ENCODE results near the gene ETF1. TPM values are rescaled to one million over a fixed set of nuclear protein-coding genes. Genes with fewer than 3 reads are reported as not detected.

Gene ETF1
- total RNA-seq, 2 donors from 2014 or later, result 106 to 109 TPM

DNA sequence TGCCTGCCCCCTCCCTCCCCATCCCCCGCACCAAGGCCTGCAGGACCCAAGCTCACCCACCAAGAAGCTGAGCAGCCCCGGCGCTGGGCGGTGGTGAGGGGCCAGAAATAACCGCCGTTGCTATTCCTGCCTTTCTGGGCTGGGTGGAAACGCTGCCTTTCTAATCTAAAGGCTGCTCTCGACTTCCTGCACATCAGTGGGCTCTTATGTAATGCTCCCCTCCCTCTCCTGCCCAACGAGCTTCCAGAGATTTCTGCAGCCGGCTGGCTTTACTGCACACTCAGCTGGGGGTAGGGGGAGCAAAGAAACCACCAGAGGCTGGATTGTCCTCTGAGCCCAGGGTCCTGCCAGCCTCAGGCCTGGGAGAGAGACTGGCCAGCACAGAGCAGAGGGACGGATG is 84.7 kb downstream of the ETF1 start:
- Histone ChIP-seq H3K27me3 (ENCODE audit: control insufficient read depth, insufficient read depth, low read length, poor library complexity, severe bottlenecking) (no peaks in the 10 kb centered on the region), H3K4me3 (ENCODE audit: low read length) (no peak overlapping the region), H3K27ac (ENCODE audit: low read depth, low read length) (no peak overlapping the region), H3K36me3 (ENCODE audit: control insufficient read depth, insufficient read depth, low read length) (no peaks in the 10 kb centered on the region), H3K9ac (ENCODE audit: extremely low read depth, low read length, poor library complexity, severe bottlenecking) (no peak overlapping the region), H3K9me3 (ENCODE audit: control insufficient read depth, low read length) (no peaks in the 10 kb centered on the region), H3K4me1 (ENCODE audit: control insufficient read depth, insufficient read depth, low read length) (no peaks in the 10 kb centered on the region)
- H3K27ac Mint-ChIP-seq, result no peak overlapping the region
- WGBS, 2 experiments (ENCODE audit: insufficient coverage in 1 of 2, insufficient read length in 1 of 2), result 88% methylated on average over 7 to 11 of the region's 11 CpGs
- H3K27me3 Mint-ChIP-seq (ENCODE audit: insufficient read depth), result peaks cover 6% of the 10 kb centered on the region
- H3K36me3 Mint-ChIP-seq (ENCODE audit: low read depth), result no peaks in the 10 kb centered on the region
- no peaks in the 10 kb centered on the region for H3K9me3 Mint-ChIP-seq
- H3K4me3 Mint-ChIP-seq, result no peak overlapping the region
- TF ChIP-seq, protein P1, sequence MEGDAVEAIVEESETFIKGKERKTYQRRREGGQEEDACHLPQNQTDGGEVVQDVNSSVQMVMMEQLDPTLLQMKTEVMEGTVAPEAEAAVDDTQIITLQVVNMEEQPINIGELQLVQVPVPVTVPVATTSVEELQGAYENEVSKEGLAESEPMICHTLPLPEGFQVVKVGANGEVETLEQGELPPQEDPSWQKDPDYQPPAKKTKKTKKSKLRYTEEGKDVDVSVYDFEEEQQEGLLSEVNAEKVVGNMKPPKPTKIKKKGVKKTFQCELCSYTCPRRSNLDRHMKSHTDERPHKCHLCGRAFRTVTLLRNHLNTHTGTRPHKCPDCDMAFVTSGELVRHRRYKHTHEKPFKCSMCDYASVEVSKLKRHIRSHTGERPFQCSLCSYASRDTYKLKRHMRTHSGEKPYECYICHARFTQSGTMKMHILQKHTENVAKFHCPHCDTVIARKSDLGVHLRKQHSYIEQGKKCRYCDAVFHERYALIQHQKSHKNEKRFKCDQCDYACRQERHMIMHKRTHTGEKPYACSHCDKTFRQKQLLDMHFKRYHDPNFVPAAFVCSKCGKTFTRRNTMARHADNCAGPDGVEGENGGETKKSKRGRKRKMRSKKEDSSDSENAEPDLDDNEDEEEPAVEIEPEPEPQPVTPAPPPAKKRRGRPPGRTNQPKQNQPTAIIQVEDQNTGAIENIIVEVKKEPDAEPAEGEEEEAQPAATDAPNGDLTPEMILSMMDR (conservative IDR thresholded peaks at IDR 0.05), result no peak
- no peak for DNase-seq
- peaks cover 18% of the 10 kb centered on the region for H3K4me1 Mint-ChIP-seq

DNA sequence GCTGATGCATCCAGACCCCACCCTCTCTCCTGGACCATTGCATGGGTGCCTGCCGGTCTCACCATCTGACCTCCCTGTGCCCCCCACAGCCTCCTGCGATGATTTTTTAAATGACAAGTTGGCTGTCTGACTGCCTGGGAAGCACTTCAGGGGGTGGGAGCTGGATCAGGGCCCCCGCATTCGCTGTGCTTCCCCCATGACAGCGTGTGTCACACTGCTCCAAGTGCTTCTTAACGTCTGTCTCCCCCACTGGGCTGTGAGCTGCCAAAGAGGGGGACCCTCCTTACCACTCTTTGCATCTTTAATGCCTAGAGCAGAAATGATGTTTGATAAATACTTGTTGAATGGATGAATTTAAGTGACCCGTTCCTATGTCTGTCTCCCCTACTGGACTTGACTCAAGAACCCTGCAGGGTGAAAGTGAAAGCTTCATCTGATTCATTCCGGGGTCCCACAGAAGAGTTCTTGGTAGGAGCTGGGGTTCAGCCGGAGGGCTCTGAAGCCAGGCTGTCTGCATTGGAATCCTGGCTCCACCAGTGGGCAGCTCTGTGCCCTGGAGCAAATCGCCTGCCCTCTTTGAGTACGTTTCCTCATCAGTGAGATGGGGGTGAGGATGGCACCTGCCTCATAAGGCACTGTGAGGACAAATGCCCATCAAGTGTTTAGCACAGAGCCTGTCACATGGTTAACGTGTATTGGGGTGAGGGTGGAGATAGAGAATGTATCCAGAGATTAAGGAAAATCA is 85.3 kb downstream of the ETF1 start:
- H3K9me3 ChIP-seq (ENCODE audit: control insufficient read depth, low read length), result no peaks in the 10 kb centered on the region
- no peaks in the 10 kb centered on the region for H3K27me3 ChIP-seq (ENCODE audit: control insufficient read depth, insufficient read depth, low read length, poor library complexity, severe bottlenecking)
- WGBS, 2 experiments (ENCODE audit: insufficient coverage in 1 of 2, insufficient read length in 1 of 2), result 87 to 93% methylated on average over 12 of the region's 12 CpGs
- H3K4me1 Mint-ChIP-seq, result peaks cover 18% of the 10 kb centered on the region
- no peak overlapping the region for H3K4me3 ChIP-seq (ENCODE audit: low read length)
- TF ChIP-seq, protein P1 (conservative IDR thresholded peaks at IDR 0.05), result peak; percentile 37
- no peak overlapping the region for H3K9ac ChIP-seq (ENCODE audit: extremely low read depth, low read length, poor library complexity, severe bottlenecking)
- peaks cover 6% of the 10 kb centered on the region for H3K27me3 Mint-ChIP-seq (ENCODE audit: insufficient read depth)
- no peak overlapping the region for H3K27ac Mint-ChIP-seq
- no peaks in the 10 kb centered on the region for H3K9me3 Mint-ChIP-seq
- DNase-seq, result no peak
- no peaks in the 10 kb centered on the region for H3K36me3 ChIP-seq (ENCODE audit: control insufficient read depth, insufficient read depth, low read length)
- no peaks in the 10 kb centered on the region for H3K36me3 Mint-ChIP-seq (ENCODE audit: low read depth)
- H3K27ac ChIP-seq (ENCODE audit: low read depth, low read length), result no peak overlapping the region
- no peaks in the 10 kb centered on the region for H3K4me1 ChIP-seq (ENCODE audit: control insufficient read depth, insufficient read depth, low read length)
- H3K4me3 Mint-ChIP-seq, result no peak overlapping the region

Other genes starting within 250 kb of the ETF1 start
- gene CDC25C, start 211.4 kb downstream of the ETF1 start, total RNA-seq, result 10 to 100 TPM; 14.8 to 30.6 TPM
- 10 to 100 TPM; 41.6 to 46.4 TPM for gene FAM53C, start 205.0 kb downstream of the ETF1 start, total RNA-seq
- 100 to 1,000 TPM in 1 of 2 donors, 10 to 100 TPM in 1; 98.2 to 104 TPM for gene KDM3B, start 190.6 kb downstream of the ETF1 start, total RNA-seq
- gene REEP2, start 104.2 kb downstream of the ETF1 start, total RNA-seq, result 10 to 100 TPM; 17.7 to 26.9 TPM
- 10 to 100 TPM in 1 of 2 donors, 1 to 10 TPM in 1; 9.9 to 14.2 TPM for gene EGR1, start 77.8 kb downstream of the ETF1 start, total RNA-seq
- gene HSPA9, start 32.2 kb upstream of the ETF1 start, total RNA-seq, result 100 to 1,000 TPM; 201 to 212 TPM
- 100 to 1,000 TPM; 298 to 305 TPM for gene CTNNA1, start 210.2 kb upstream of the ETF1 start, total RNA-seq

Data from endodermal cell (in vitro differentiated cells).